ENCODE results near the gene QRFPR.
"Not testable (repeated sequence)": the region's sequence is repeated elsewhere in the genome, so short reads cannot be mapped to it uniquely, and the experiment has no call there.

Gene QRFPR

GRCh38 chr4:121380776-121381462 is at the start of gene QRFPR:
Gene QRFPR, minus strand, starts transcription at chr4:121381018. Its CDS starts 371 bp downstream, at chr4:121380647.
- no peak for DNase-seq

GRCh38 chr4:121428721-121429120 is 47.9 kb upstream of the QRFPR start:
- no peak for DNase-seq

GRCh38 chr4:121421594-121421993 is 40.8 kb upstream of the QRFPR start:
- DNase-seq, result no peak

GRCh38 chr4:121411151-121411744 is 30.4 kb upstream of the QRFPR start:
- DNase-seq, result no peak

- not testable (repeated sequence) for DNase-seq
Measured at GRCh38 chr4:121408567-121408966, 27.7 kb upstream of the QRFPR start.

GRCh38 chr4:121400632-121401031 is 19.8 kb upstream of the QRFPR start:
- no peak for DNase-seq

- no peak for DNase-seq
Measured at GRCh38 chr4:121397941-121398601, 17.3 kb upstream of the QRFPR start.

- DNase-seq, result no peak
Measured at GRCh38 chr4:121397434-121397833, 16.6 kb upstream of the QRFPR start.

GRCh38 chr4:121392426-121393086 is 11.7 kb upstream of the QRFPR start:
- no peak for DNase-seq

- no peak for DNase-seq
Measured at GRCh38 chr4:121390335-121390734, 9.5 kb upstream of the QRFPR start.

- no peak for DNase-seq
Measured at GRCh38 chr4:121379276-121379675, 1.5 kb downstream of the QRFPR start.

- DNase-seq, result no peak
Measured at GRCh38 chr4:121377076-121377475, 3.7 kb downstream of the QRFPR start.

GRCh38 chr4:121376556-121376955 is 4.3 kb downstream of the QRFPR start:
- no peak for DNase-seq

- DNase-seq, result no peak
Measured at GRCh38 chr4:121376097-121376496, 4.7 kb downstream of the QRFPR start.

GRCh38 chr4:121375262-121375661 is 5.6 kb downstream of the QRFPR start:
- no peak for DNase-seq

GRCh38 chr4:121373841-121374240 is 7.0 kb downstream of the QRFPR start:
- DNase-seq, result no peak

GRCh38 chr4:121370729-121371325 is 10.0 kb downstream of the QRFPR start:
- no peak for DNase-seq

GRCh38 chr4:121360495-121360894 is 20.3 kb downstream of the QRFPR start:
- DNase-seq, result no peak

GRCh38 chr4:121358473-121358872 is 22.3 kb downstream of the QRFPR start:
- no peak for DNase-seq

GRCh38 chr4:121353213-121353612 is 27.6 kb downstream of the QRFPR start:
- no peak for DNase-seq

GRCh38 chr4:121344098-121344497 is 36.7 kb downstream of the QRFPR start:
- no peak for DNase-seq

GRCh38 chr4:121340247-121340646 is 40.6 kb downstream of the QRFPR start:
- DNase-seq, result no peak

- DNase-seq, result no peak
Measured at GRCh38 chr4:121339824-121340223, 41.0 kb downstream of the QRFPR start.
